G401 (cell line): ENCODE measurements around the gene MOK. TPM values are rescaled to one million over a fixed set of nuclear protein-coding genes. Genes with fewer than 3 reads are reported as not detected.
A peak's percentile ranks its signal among the peaks of the same experiment; 100 is the strongest.

Source experiments
- DNase-seq: peaks from one replicate; pipeline ENCODE4 v3.0.0-alpha.2; 2015; ENCODE audit warnings: low spot score
- in situ Hi-C: cut with HindIII; loops from 2 replicates; pipeline ENCODE4 v1.10.0; 2016; ENCODE audit warnings: low sequenced_read_pairs, mixed read lengths
- total RNA-seq: library from RNA; depleted of rRNA; stranded (reverse); fragments of >200 nt; shearing (Covaris generic); gene quantifications from 2 replicates; pipeline ENCODE4 v1.2.3, GENCODE V29; 2014

The MOK gene
- total RNA-seq, 1 experiment from 2014 or later: 11.3 TPM

- in situ Hi-C loops: no loop called here
Measured at GRCh38 chr14:102215576-102216250, 89.3 kb downstream of the MOK start.

GRCh38 chr14:102215071-102215470, 89.9 kb downstream of the MOK start:
- in situ Hi-C loops: no loop called here
- peak; percentile 69 for DNase-seq

More at GRCh38 chr14:102215576-102216250, 89.3 kb downstream of the MOK start:
- no peak for DNase-seq

DNA sequence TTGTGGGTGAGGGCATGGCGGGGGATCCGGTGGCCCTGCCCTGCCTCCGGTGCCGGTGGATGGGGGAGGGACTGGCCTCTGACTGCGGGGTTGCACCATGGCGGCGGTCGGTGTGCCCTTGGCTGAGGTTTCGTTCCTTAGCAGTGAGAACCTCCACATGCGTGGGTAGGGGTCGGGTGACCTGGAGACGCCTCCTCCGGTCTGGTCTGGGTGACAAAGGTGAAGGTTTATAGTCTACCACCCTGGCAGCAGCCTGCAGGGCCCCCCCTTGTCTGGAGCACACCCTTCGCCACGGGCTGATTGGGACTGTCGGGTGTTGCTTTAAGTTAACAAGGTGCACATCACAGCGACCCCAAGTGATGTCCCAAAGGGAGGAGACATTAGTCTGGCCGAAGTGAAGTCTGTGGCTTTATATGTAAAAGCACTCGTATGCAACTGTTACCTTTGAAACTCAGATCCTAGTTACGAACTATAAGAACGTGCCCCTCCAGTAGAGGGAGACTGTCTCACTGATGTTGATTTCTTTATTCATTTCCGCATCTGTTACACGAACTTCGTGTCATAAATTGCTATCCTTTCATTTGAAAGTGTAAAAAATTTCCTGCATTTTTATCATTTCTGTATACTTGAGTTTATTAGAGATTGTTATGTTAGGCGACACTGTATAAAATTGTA, 90.8 kb downstream of the MOK start:
- in situ Hi-C loops: no loop called here
- DNase-seq: no peak

GRCh38 chr14:102213470-102213869, 91.5 kb downstream of the MOK start:
- DNase-seq: no peak
- in situ Hi-C loops: no loop called here

DNA sequence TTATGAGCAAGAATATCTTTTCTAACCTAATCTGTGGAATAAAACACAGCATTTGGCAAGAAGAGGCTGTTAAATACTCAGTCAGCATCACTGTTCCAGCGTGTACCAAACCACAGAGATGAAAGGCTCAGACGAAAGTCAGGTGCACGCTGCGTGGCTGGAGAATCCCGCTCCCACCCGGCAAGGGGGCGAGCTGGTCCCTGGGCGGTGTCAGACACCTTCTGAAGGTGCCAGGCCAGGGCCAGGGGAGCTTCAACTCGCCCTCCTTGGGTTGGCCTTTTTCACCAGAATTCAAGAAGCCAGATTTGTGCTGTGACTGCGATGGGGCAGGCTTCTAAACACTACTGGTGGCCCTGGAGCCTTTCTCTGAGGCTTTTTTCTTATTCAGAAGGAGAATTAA, 92.1 kb downstream of the MOK start:
- in situ Hi-C loops: no loop called here
- DNase-seq: no peak

- no peak for DNase-seq
- in situ Hi-C loops: no loop called here
Measured at GRCh38 chr14:102212356-102212755, 92.6 kb downstream of the MOK start.

DNA sequence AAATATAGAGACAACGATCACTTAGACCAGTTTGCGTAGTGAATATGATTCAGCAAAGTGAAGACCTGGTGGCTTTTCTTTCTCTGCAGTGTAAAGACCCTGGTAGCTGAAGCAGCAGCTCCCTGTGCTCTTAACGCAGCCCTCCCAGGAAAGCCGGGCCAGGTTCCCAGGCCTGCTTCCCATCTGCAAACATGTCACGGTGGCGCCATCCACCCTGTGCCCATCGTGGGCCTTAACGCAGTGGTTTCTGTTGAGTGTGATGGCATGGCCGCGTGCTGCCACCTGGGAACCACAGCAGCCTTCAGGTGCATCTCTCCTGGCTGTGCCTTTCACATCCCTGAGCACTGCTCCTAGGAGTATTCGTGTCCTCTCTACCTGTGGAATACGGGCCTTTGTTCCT, 93.7 kb downstream of the MOK start:
- in situ Hi-C loops: no loop called here
- DNase-seq: no peak

GRCh38 chr14:102210421-102211042, 94.4 kb downstream of the MOK start:
- in situ Hi-C loops: no loop called here
- DNase-seq: no peak

DNA sequence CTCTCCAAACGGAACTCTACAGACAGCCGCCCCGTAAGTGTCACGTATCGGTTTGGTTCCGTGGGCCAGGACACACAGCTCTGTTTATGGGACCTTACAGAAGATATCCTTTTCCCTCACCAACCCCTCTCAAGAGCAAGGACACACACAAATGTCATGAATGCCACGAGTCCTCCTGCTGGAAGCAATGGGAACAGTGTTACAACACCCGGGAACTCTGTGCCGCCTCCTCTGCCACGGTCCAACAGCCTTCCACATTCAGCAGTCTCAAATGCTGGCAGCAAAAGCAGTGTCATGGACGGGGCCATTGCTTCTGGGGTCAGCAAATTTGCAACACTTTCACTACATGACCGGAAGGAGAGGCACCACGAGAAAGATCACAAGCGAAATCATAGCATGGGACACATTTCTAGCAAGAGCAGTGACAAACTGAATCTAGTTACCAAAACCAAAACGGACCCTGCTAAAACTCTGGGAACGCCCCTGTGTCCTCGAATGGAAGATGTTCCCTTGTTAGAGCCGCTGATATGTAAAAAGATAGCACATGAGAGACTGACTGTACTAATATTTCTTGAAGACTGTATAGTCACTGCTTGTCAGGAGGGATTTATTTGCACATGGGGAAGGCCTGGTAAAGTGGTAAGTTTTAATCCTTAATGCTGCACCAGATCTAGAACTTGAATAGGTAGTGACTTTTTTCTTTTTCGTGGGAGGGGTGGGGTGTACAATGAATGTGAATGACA, 95.6 kb downstream of the MOK start:
- in situ Hi-C loops: no loop called here
- DNase-seq: peak; percentile 49

DNA sequence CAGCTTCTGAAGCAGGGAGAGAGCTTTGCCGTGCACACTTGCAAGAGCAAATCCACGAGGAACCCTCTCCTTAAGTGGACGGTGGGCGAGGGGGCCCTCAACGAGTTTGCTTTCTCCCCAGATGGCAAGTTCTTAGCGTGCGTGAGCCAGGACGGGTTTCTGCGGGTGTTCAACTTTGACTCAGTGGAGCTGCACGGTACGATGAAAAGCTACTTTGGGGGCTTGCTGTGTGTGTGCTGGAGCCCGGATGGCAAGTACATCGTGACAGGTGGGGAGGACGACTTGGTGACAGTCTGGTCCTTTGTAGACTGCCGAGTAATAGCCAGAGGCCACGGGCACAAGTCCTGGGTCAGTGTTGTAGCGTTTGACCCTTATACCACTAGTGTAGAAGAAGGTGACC, 96.2 kb downstream of the MOK start:
- DNase-seq: no peak
- in situ Hi-C loops: no loop called here

GRCh38 chr14:102207831-102208365, 97.1 kb downstream of the MOK start:
- in situ Hi-C loops: no loop called here
- DNase-seq: no peak

GRCh38 chr14:102206918-102207317, 98.0 kb downstream of the MOK start:
- peak; percentile 50 for DNase-seq
- in situ Hi-C loops: no loop called here

GRCh38 chr14:102205560-102205959, 99.4 kb downstream of the MOK start:
- DNase-seq: no peak
- in situ Hi-C loops: no loop called here

DNA sequence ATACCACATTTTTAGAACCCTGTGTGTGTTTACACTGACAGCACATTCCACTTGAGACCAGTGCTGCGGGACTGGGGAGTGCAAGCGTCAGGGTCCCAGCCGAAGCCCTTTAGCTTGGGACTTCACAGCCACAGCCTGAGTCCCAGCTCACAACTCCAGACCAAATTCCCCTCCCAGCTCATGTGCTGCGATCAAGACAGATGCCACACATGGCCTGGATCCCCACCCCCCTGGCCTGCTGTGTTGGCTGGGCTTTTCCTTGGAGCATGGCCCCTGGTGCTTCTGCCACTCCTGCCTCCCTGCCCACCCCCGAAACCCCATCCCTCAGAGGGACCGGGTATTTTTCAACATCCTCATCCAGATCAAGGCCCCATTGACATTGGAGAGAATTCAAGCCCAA, 101.6 kb downstream of the MOK start:
- in situ Hi-C loops: no loop called here
- DNase-seq: no peak

GRCh38 chr14:102202944-102203343, 102.0 kb downstream of the MOK start:
- in situ Hi-C loops: no loop called here
- no peak for DNase-seq

GRCh38 chr14:102201776-102202175, 103.2 kb downstream of the MOK start:
- in situ Hi-C loops: no loop called here

GRCh38 chr14:102201353-102201738, 103.6 kb downstream of the MOK start:
- DNase-seq: peak; percentile 45
- in situ Hi-C loops: no loop called here

More at GRCh38 chr14:102201776-102202175, 103.2 kb downstream of the MOK start:
- DNase-seq: no peak

DNA sequence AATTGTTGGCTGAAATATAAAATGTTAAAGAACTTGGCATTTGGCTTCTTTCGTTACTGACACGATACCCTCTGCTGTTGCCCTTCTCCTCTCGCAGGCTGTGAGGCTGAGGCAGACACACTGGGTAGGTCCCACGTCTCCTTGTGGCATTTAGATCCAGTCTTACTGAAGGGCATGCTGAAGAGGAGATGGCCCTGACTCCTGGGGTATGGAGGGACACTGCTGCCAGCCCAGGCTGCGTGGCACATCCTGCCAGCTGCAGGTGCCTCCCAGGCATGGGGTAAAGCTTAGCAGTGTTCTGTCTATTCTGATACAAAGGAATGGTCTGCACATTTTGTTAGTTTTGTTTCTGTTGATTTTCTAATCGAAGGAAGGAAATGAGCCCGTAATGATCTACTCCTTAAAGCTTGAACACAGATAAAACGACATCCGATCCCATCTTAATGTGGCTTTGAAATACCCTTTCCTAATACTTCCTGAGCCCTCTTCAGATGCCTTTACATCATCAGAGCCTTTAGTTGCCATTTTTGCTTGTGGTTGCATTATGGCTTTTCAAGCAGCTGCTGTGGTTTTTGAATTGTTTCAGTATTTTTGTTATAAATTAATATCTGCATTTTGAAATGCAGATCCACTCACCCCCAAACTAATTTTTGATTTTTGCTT, 104.1 kb downstream of the MOK start:
- no peak for DNase-seq
- in situ Hi-C loops: no loop called here

DNA sequence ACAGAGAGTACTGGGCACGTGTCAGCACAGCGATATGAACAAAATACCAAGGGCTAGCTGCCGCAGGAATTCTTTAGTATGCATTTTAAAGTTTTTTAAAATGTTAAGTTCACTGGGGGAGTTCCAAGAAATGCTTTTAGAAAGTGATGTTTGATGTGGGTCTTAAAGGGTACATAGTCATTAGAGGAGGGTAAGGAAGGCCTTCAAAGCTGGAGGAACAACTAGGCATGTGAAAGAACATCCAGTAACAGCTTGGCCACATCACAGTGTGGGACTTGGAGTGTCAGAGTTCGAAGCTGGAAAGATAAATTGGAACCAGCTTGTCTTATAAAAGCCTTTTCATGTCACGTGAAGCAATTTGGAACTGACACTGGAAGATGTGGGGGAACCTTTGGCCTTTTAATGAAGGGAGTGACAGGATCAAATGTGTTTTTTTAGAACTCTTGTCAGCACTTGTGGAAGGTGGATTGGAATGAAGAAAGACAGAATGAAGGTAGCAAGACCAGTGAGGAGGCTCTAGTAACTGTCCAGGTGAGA, 107.6 kb downstream of the MOK start:
- in situ Hi-C loops: no loop called here
- DNase-seq: no peak
